HepG2 (cell line): ENCODE results near the gene IL3RA. TPM values are rescaled to one million over a fixed set of nuclear protein-coding genes. Genes with fewer than 3 reads are reported as not detected.
A peak's percentile ranks its signal among the peaks of the same experiment; 100 is the strongest.

Source experiments
- ATAC-seq: fragments of 200-7000 bp; cut with Tn5 transposase; 3 replicates; pipeline ENCODE4 v1.9.1; 2020; ENCODE audit warnings: mild to moderate bottlenecking, moderate library complexity
- BruUV-seq: library from RNA; stranded (reverse); fragments of 400-500 nt; replicated peaks from 2 replicates; lab custom pipeline; 2021; lab: Mats Ljungman, UMichigan
- CTCF ChIA-PET: fragments of 300-600 bp; formaldehyde crosslinking; extraction: SDS; loops from one replicate; lab custom pipeline; 2021; ENCODE audit warnings: low total read pairs, inconsistent platforms, low intra/inter-chr PET ratio; lab: Yijun Ruan, JAX
- POLR2A ChIA-PET: fragments of 350-600 bp; sonication (Branson Sonifier 250); formaldehyde crosslinking; loops from one replicate; lab custom pipeline; 2020; ENCODE audit warnings: antibody characterized with exemption, inconsistent platforms; lab: Yijun Ruan, JAX
- DNase-seq: peaks from one replicate; pipeline ENCODE4 v3.0.0-alpha.2; 2015; ENCODE audit warnings: low spot score
- FAIRE-seq: peaks from 3 replicates; lab custom pipeline; 2011; peaks lifted over from hg19 to GRCh38; lab: Jason Lieb, UNC
- H2AFZ ChIP-seq: one replicate; pipeline ENCODE4 v1.6.1; 2011; ENCODE audit warnings: low read length, inconsistent platforms
- H3K27ac ChIP-seq: fragments of 300-600 bp; 3 replicates; pipeline ENCODE4 v1.8.0; 2011; ENCODE audit warnings: mixed run types, mild to moderate bottlenecking, mixed read lengths, low read length, inconsistent platforms; ENCODE audit not compliant: insufficient read depth; ENCODE audit errors: extremely low read length
- H3K27me3 ChIP-seq, 2 experiments: fragments of 200-600 bp in 1 of 2; 2 replicates in 1 of 2; 3 replicates in 1 of 2; pipeline versions ENCODE4 v1.6.0 to v1.8.0; 2011; ENCODE audit warnings: low read length in 2 of 2, mild to moderate bottlenecking in 2 of 2, moderate library complexity in 2 of 2, inconsistent platforms in 1 of 2; ENCODE audit not compliant: insufficient read depth in 2 of 2, control insufficient read depth in 1 of 2
- H3K36me3 ChIP-seq, 2 experiments: fragments of 200-600 bp in 1 of 2; replicated peaks in 1 of 2; 2 replicates in 1 of 2; 3 replicates in 1 of 2; pipeline versions ENCODE4 v1.5.1 to v1.8.0; 2011; ENCODE audit warnings: low read length in 2 of 2, inconsistent platforms in 1 of 2; ENCODE audit not compliant: insufficient read depth in 2 of 2, control insufficient read depth in 1 of 2
- H3K4me1 ChIP-seq: 2 replicates; pipeline ENCODE4 v1.5.1; 2012; ENCODE audit warnings: low read length, inconsistent platforms; ENCODE audit not compliant: insufficient read depth
- H3K4me2 ChIP-seq: 2 replicates; pipeline ENCODE4 v1.6.0; 2011; ENCODE audit warnings: low read depth, low read length, inconsistent platforms
- H3K4me3 ChIP-seq, 3 experiments: fragments of 200-600 bp in 1 of 3; sonication (generic), shearing (Covaris generic) in 1 of 3; replicated peaks in 1 of 3; 2 replicates each; pipeline ENCODE4 v1.5.1; 2011 to 2016; ENCODE audit warnings: low read length in 3 of 3, inconsistent platforms in 2 of 3, low read depth in 2 of 3, mild to moderate bottlenecking in 2 of 3, control low read depth in 1 of 3, mixed read lengths in 1 of 3; ENCODE audit not compliant: insufficient read depth in 1 of 3
- H3K79me2 ChIP-seq: one replicate; pipeline ENCODE4 v1.6.1; 2011; ENCODE audit warnings: low read length, inconsistent platforms; ENCODE audit not compliant: insufficient read depth
- H3K9ac ChIP-seq: 2 replicates; pipeline ENCODE4 v1.6.0; 2011; ENCODE audit warnings: mild to moderate bottlenecking, low read depth, low read length, inconsistent platforms; ENCODE audit not compliant: insufficient read depth
- H3K9me3 ChIP-seq: 2 replicates; pipeline ENCODE4 v1.5.1; 2012; ENCODE audit warnings: mild to moderate bottlenecking, low read length
- H4K20me1 ChIP-seq: 2 replicates; pipeline ENCODE4 v1.6.0; 2011; ENCODE audit warnings: inconsistent platforms, mild to moderate bottlenecking, low read length, moderate library complexity; ENCODE audit not compliant: insufficient read depth
- HNRNPL ChIP-seq: fragments of 200-400 bp; formaldehyde crosslinking; IDR thresholded peaks from 2 replicates; pipeline ENCODE4 v1.6.1; 2017; ENCODE audit warnings: mild to moderate bottlenecking, low read depth, low read length
- KLF15 ChIP-seq: sonication (generic); formaldehyde crosslinking; IDR thresholded peaks from 2 replicates; pipeline ENCODE4 v1.8.1; 2023; ENCODE audit warnings: borderline replicate concordance, mild to moderate bottlenecking, inconsistent platforms, missing genetic modification reagents, mixed read lengths
- PAF1 ChIP-seq: IDR thresholded peaks from 2 replicates; pipeline ENCODE4 v1.6.1; 2016; ENCODE audit warnings: missing genetic modification reagents, missing compliant biosample characterization
- RBFOX2 ChIP-seq: fragments of 200-400 bp; formaldehyde crosslinking; IDR thresholded peaks from 2 replicates; pipeline ENCODE4 v1.6.1; 2017; ENCODE audit warnings: low read depth, mild to moderate bottlenecking, low read length
- SUZ12 ChIP-seq: fragments of 150-350 bp; IDR thresholded peaks from 2 replicates; pipeline ENCODE4 v1.6.1; 2014; ENCODE audit warnings: low read depth, low read length
- ZBTB33 ChIP-seq: sonication (generic); formaldehyde crosslinking; IDR thresholded peaks from 2 replicates; pipeline ENCODE4 v1.4.0; 2020; ENCODE audit warnings: missing genetic modification reagents
- ZNF646 ChIP-seq: sonication (generic); formaldehyde crosslinking; IDR thresholded peaks from 2 replicates; pipeline ENCODE4 v1.9.0; 2021; ENCODE audit warnings: mild to moderate bottlenecking, missing genetic modification reagents
- ZNF703 ChIP-seq: sonication (generic); formaldehyde crosslinking; IDR thresholded peaks from 2 replicates; pipeline ENCODE4 v1.5.1; 2020; ENCODE audit warnings: missing genetic modification reagents, mild to moderate bottlenecking, moderate library complexity, borderline replicate concordance
- WGBS: methylation state at CpG from one replicate; pipeline ENCODE4 v1.1.6; 2017; ENCODE audit warnings: low lambda C conversion rate; 5-methylcytosine and 5-hydroxymethylcytosine counted together
- in situ Hi-C: cut with HindIII; loops from 2 replicates; pipeline ENCODE4 v1.10.0; 2017; ENCODE audit warnings: low pct_unique_long_range_greater_than_20kb; ENCODE audit not compliant: extremely low pct_ligation_motif_present
- intact Hi-C: fragments of 100-400 bp; cut with micrococcal nuclease; formaldehyde crosslinking; loops from one replicate; pipeline ENCODE4 v1.10.0; 2022; ENCODE audit not compliant: unreplicated experiment
- polyA plus RNA-seq, 8 experiments: library from polyadenylated mRNA; depleted of rRNA in 3 of 8; stranded (reverse) in 7 of 8; unstranded in 1 of 8; fragments of >200 nt; fragmentation: Illumina TruSeq in 4 of 8; extraction: Trizol in 4 of 8; gene quantifications; 2 replicates each; pipeline versions ENCODE4 v1.2.1 to v1.2.3, GENCODE V29; 2011 to 2016; ENCODE audit warnings: low read depth in 4 of 8, missing spikeins in 1 of 8, mixed read lengths in 1 of 8; ENCODE audit not compliant: insufficient read depth in 1 of 8
- total RNA-seq, 5 experiments: library from RNA; depleted of rRNA; stranded (reverse); fragments of >200 nt; fragmentation: Illumina TruSeq; extraction: Trizol; gene quantifications; 2 replicates each; pipeline ENCODE4 v1.2.3, GENCODE V29; 2016; ENCODE audit warnings: low read depth in 1 of 5
- TF ChIP-seq, protein P1 (sequence below): sonication (generic); formaldehyde crosslinking; IDR thresholded peaks from 2 replicates; pipeline ENCODE4 v1.4.0; 2020; ENCODE audit warnings: mild to moderate bottlenecking, missing genetic modification reagents

Gene IL3RA
- total and polyA plus RNA-seq, 2 of the 13 experiments (the other 11 are each of a cell fraction or from before 2014, with no cell fraction given) = not detected

DNA sequence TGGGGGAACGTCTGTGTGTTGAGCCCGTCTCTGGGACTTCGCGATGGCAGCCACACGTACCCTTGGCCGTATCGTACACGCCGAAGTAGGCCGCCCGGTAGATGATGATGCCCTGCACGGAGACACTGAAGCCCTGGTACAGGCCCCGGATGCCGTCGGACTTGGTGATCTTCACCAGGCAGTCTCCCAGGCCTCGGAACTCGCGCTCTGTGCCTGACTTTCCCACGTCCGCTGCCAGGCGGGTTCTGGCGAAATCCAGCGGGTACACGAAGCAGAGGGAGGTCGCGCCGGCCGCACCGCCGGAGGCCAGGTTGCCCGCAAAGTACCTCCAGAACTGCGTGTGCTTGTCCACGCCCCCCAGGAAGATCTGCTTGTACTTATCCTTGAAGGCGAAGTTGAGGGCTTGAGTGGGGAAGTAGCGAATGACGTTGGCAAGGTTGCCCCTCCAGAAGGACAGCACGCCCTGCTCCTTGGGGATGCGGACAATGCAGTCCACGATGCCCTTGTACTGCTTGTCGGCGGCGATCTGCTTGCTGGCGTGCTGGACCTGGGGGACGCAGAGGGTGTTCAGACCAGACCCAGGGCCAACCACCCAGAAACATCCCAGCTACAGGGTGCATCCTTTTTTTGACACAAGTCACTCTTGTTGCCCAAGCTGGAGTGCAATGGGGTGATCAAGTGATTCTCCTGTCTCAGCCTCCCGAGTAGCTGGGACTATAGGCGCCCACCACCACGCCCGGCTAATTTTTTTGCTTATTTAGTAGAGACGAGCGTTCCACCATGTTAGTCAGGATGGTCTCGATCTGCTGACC lies 52.8 kb downstream of the IL3RA start:
- H3K4me2 ChIP-seq = no peak overlapping the region; the same call in 1 of the 2 replicates
- WGBS = 98% methylated on average over 20 of the region's 51 CpGs
- no peaks in the 10 kb centered on the region; a peak in 1 of 5 replicates for H3K27me3 ChIP-seq
- intact Hi-C loops = no loop called here
- peaks cover 45% of the 10 kb centered on the region for H3K4me1 ChIP-seq
- FAIRE-seq = no peak
- peaks cover 65% of the 10 kb centered on the region for H4K20me1 ChIP-seq
- no peaks in the 10 kb centered on the region for H3K9me3 ChIP-seq
- no peak overlapping the region for H2AFZ ChIP-seq
- no peak overlapping the region for H3K27ac ChIP-seq
- no TSS peak for BruUV-seq
- in situ Hi-C loops = no loop called here
- peaks cover 46% of the 10 kb centered on the region for H3K79me2 ChIP-seq
- DNase-seq = no peak
- POLR2A ChIA-PET = no interaction called here
- H3K36me3 ChIP-seq = peaks cover 33 to 64% of the 10 kb centered on the region in 2 experiments
- ATAC-seq = no peak
- CTCF ChIA-PET = no interaction called here
- no peak overlapping the region; a peak in 1 of 6 replicates for H3K4me3 ChIP-seq
- no peak overlapping the region for H3K9ac ChIP-seq
- TF ChIP-seq ZNF646 (CRISPR knock-in tag) (no peak), HNRNPL (0 out of 2 replicates have a peak, but pooled peaks have one; percentile 24), SUZ12 (no peak), RBFOX2 (peak; percentile 89), ZNF703 (no peak), PAF1 (CRISPR knock-in tag) (no peak), ZBTB33 (CRISPR knock-in tag) (peak; percentile 59; the same call in 1 of the 2 replicates), KLF15 (CRISPR knock-in tag) (no peak)
- TF ChIP-seq, protein P1, sequence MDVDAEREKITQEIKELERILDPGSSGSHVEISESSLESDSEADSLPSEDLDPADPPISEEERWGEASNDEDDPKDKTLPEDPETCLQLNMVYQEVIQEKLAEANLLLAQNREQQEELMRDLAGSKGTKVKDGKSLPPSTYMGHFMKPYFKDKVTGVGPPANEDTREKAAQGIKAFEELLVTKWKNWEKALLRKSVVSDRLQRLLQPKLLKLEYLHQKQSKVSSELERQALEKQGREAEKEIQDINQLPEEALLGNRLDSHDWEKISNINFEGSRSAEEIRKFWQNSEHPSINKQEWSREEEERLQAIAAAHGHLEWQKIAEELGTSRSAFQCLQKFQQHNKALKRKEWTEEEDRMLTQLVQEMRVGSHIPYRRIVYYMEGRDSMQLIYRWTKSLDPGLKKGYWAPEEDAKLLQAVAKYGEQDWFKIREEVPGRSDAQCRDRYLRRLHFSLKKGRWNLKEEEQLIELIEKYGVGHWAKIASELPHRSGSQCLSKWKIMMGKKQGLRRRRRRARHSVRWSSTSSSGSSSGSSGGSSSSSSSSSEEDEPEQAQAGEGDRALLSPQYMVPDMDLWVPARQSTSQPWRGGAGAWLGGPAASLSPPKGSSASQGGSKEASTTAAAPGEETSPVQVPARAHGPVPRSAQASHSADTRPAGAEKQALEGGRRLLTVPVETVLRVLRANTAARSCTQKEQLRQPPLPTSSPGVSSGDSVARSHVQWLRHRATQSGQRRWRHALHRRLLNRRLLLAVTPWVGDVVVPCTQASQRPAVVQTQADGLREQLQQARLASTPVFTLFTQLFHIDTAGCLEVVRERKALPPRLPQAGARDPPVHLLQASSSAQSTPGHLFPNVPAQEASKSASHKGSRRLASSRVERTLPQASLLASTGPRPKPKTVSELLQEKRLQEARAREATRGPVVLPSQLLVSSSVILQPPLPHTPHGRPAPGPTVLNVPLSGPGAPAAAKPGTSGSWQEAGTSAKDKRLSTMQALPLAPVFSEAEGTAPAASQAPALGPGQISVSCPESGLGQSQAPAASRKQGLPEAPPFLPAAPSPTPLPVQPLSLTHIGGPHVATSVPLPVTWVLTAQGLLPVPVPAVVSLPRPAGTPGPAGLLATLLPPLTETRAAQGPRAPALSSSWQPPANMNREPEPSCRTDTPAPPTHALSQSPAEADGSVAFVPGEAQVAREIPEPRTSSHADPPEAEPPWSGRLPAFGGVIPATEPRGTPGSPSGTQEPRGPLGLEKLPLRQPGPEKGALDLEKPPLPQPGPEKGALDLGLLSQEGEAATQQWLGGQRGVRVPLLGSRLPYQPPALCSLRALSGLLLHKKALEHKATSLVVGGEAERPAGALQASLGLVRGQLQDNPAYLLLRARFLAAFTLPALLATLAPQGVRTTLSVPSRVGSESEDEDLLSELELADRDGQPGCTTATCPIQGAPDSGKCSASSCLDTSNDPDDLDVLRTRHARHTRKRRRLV (CRISPR knock-in tag) = no peak
